Measurements from ENCODE around the gene ATG13.
A peak's percentile ranks its signal among the peaks of the same experiment; 100 is the strongest.

The ATG13 gene

GRCh38 chr11:46617134-46617971, at the start of gene ATG13, which contains the start of gene HARBI1:
Gene ATG13 (plus strand): TSS chr11:46617553. CDS start chr11:46644292, 26,739 bp downstream.
Gene HARBI1 (minus strand): TSS chr11:46617227. CDS start chr11:46616237, 990 bp downstream.
- Histone ChIP-seq H3K79me2 (ENCODE audit: control insufficient read depth, low read length) (peaks cover 58% of the 10 kb centered on the region), H3K27ac (ENCODE audit: low read depth, low read length) (peak within 1 kb of the TSS; percentile 73), H3K9me2 (replicated peaks; ENCODE audit: control insufficient read depth, low read length) (no peaks in the 10 kb centered on the region), H3K4me3 (ENCODE audit: low read length) (peak within 1 kb of the TSS; percentile 97), H3K27me3 (ENCODE audit: control insufficient read depth, low read length) (no peaks in the 10 kb centered on the region), H3K36me3 (ENCODE audit: control insufficient read depth, low read length) (peaks cover 7% of the 10 kb centered on the region; the same call in 1 of the 2 replicates), H3K4me2 (ENCODE audit: low read length) (peak within 1 kb of the TSS; percentile 78), H3K4me1 (ENCODE audit: control insufficient read depth, low read length) (peaks cover 23% of the 10 kb centered on the region), H3K9me3 (ENCODE audit: control insufficient read depth, insufficient read depth, low read length) (no peaks in the 10 kb centered on the region), H4K20me1 (ENCODE audit: control insufficient read depth, insufficient read depth, low read depth, low read length) (no peaks in the 10 kb centered on the region), H3F3A (ENCODE audit: control insufficient read depth, insufficient read depth) (no peaks in the 10 kb centered on the region; the same call in 1 of the 2 replicates)
- TF ChIP-seq EZH2phosphoT487 (IDR thresholded peaks at IDR 0.05; ENCODE audit: borderline replicate concordance, low read length) (no peak), CTCF (IDR thresholded peaks at IDR 0.05; ENCODE audit: low read depth, low read length, poor library complexity, severe bottlenecking) (peak; percentile 88)

- H4K20me1 ChIP-seq (ENCODE audit: control insufficient read depth, insufficient read depth, low read depth, low read length): 0 out of 2 replicates have a peak, but pooled peaks cover 6% of the 10 kb centered on the region
- H3K4me1 ChIP-seq (ENCODE audit: control insufficient read depth, low read length): peaks cover 9% of the 10 kb centered on the region
- H3K79me2 ChIP-seq (ENCODE audit: control insufficient read depth, low read length): peaks cover 77% of the 10 kb centered on the region
- no peaks in the 10 kb centered on the region for H3K27me3 ChIP-seq (ENCODE audit: control insufficient read depth, low read length)
- no peaks in the 10 kb centered on the region for H3K9me2 ChIP-seq (replicated peaks; ENCODE audit: control insufficient read depth, low read length)
- no peaks in the 10 kb centered on the region; the same call in none of the 2 replicates for H3K36me3 ChIP-seq (ENCODE audit: control insufficient read depth, low read length)
- no peaks in the 10 kb centered on the region for H3F3A ChIP-seq (ENCODE audit: control insufficient read depth, insufficient read depth)
- H3K27ac ChIP-seq (ENCODE audit: low read depth, low read length): no peak overlapping the region
- peaks cover 6% of the 10 kb centered on the region; the same call in 1 of the 2 replicates for H3K9me3 ChIP-seq (ENCODE audit: control insufficient read depth, insufficient read depth, low read length)
- no peak overlapping the region for H3K4me2 ChIP-seq (ENCODE audit: low read length)
- no peak for TF ChIP-seq CTCF (IDR thresholded peaks at IDR 0.05; ENCODE audit: low read depth, low read length, poor library complexity, severe bottlenecking)
- H3K4me3 ChIP-seq (ENCODE audit: low read length): no peak overlapping the region
Observed at GRCh38 chr11:46570790-46571398, 46.5 kb upstream of the ATG13 start.

- no peaks in the 10 kb centered on the region; the same call in none of the 2 replicates for H3K36me3 ChIP-seq (ENCODE audit: control insufficient read depth, low read length)
- no peaks in the 10 kb centered on the region for H3K9me2 ChIP-seq (replicated peaks; ENCODE audit: control insufficient read depth, low read length)
- peaks cover 6% of the 10 kb centered on the region; the same call in 1 of the 2 replicates for H4K20me1 ChIP-seq (ENCODE audit: control insufficient read depth, insufficient read depth, low read depth, low read length)
- TF ChIP-seq CTCF (IDR thresholded peaks at IDR 0.05; ENCODE audit: low read depth, low read length, poor library complexity, severe bottlenecking) (no peak), EZH2phosphoT487 (IDR thresholded peaks at IDR 0.05; ENCODE audit: borderline replicate concordance, low read length) (no peak)
- H3K27ac ChIP-seq (ENCODE audit: low read depth, low read length): no peak overlapping the region
- H3F3A ChIP-seq (ENCODE audit: control insufficient read depth, insufficient read depth): no peaks in the 10 kb centered on the region
- peaks cover 6% of the 10 kb centered on the region; the same call in 1 of the 2 replicates for H3K9me3 ChIP-seq (ENCODE audit: control insufficient read depth, insufficient read depth, low read length)
- no peak overlapping the region for H3K4me2 ChIP-seq (ENCODE audit: low read length)
- H3K4me3 ChIP-seq (ENCODE audit: low read length): no peak overlapping the region
- H3K79me2 ChIP-seq (ENCODE audit: control insufficient read depth, low read length): peaks cover 81% of the 10 kb centered on the region
- peaks cover 9% of the 10 kb centered on the region for H3K4me1 ChIP-seq (ENCODE audit: control insufficient read depth, low read length)
- H3K27me3 ChIP-seq (ENCODE audit: control insufficient read depth, low read length): no peaks in the 10 kb centered on the region
Observed at GRCh38 chr11:46574656-46575055, 42.7 kb upstream of the ATG13 start.
